Measurements from ENCODE around the gene EFNA2. TPM values are rescaled to one million over a fixed set of nuclear protein-coding genes. Genes with fewer than 3 reads are reported as not detected.
A peak's percentile ranks its signal among the peaks of the same experiment; 100 is the strongest.

The EFNA2 gene
- total and polyA plus RNA-seq, 2 of the 8 experiments (the other 6 are each of a cell fraction or from before 2014, with no cell fraction given): 4.0 to 7.0 TPM

GRCh38 chr19:1279782-1280341 lies 5.8 kb upstream of the EFNA2 start (continued):
- TF ChIP-seq, protein P1, sequence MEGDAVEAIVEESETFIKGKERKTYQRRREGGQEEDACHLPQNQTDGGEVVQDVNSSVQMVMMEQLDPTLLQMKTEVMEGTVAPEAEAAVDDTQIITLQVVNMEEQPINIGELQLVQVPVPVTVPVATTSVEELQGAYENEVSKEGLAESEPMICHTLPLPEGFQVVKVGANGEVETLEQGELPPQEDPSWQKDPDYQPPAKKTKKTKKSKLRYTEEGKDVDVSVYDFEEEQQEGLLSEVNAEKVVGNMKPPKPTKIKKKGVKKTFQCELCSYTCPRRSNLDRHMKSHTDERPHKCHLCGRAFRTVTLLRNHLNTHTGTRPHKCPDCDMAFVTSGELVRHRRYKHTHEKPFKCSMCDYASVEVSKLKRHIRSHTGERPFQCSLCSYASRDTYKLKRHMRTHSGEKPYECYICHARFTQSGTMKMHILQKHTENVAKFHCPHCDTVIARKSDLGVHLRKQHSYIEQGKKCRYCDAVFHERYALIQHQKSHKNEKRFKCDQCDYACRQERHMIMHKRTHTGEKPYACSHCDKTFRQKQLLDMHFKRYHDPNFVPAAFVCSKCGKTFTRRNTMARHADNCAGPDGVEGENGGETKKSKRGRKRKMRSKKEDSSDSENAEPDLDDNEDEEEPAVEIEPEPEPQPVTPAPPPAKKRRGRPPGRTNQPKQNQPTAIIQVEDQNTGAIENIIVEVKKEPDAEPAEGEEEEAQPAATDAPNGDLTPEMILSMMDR (IDR thresholded peaks at IDR 0.05; ENCODE audit: control extremely low read depth in 1 of 3, insufficient read depth in 1 of 3, low read depth in 1 of 3, low read length in 3 of 3): peak; percentile 91 to 99 (median 98)
- no peak for TF ChIP-seq NRF1 (IDR thresholded peaks at IDR 0.05; ENCODE audit: low read depth, low read length)
